Mesendoderm (in vitro differentiated cells): ENCODE results near the gene TAF1D.

Source experiments
- DNase-seq: peaks from one replicate; pipeline ENCODE4 v3.0.0; 2013
- H2AK5ac ChIP-seq: 2 replicates; pipeline ENCODE4 v1.6.1; 2013; ENCODE audit warnings: low read length, inconsistent platforms
- H2BK120ac ChIP-seq: 2 replicates; pipeline ENCODE4 v1.6.1; 2013; ENCODE audit warnings: low read depth, mild to moderate bottlenecking, low read length, moderate library complexity, mixed read lengths
- H2BK15ac ChIP-seq: replicated peaks from 2 replicates; pipeline ENCODE4 v1.6.1; 2013; ENCODE audit warnings: low read depth, mild to moderate bottlenecking, moderate library complexity
- H2BK5ac ChIP-seq: 2 replicates; pipeline ENCODE4 v1.6.1; 2013; ENCODE audit warnings: low read length, inconsistent platforms
- H3K18ac ChIP-seq: 2 replicates; pipeline ENCODE4 v1.6.1; 2013; ENCODE audit warnings: mild to moderate bottlenecking, low read length, mixed read lengths
- H3K23ac ChIP-seq: one replicate; pipeline ENCODE4 v1.6.1; 2013; ENCODE audit warnings: low read length
- H3K27ac ChIP-seq: 2 replicates; pipeline ENCODE4 v1.5.1; 2013; ENCODE audit warnings: low read depth, mild to moderate bottlenecking, inconsistent platforms, low read length, moderate library complexity
- H3K27me3 ChIP-seq: 2 replicates; pipeline ENCODE4 v1.6.1; 2013; ENCODE audit warnings: low read length, control low read depth, mild to moderate bottlenecking, inconsistent platforms; ENCODE audit not compliant: insufficient read depth, poor library complexity
- H3K36me3 ChIP-seq: 2 replicates; pipeline ENCODE4 v1.6.1; 2013; ENCODE audit warnings: low read length, inconsistent platforms; ENCODE audit not compliant: control insufficient read depth, insufficient read depth
- H3K4ac ChIP-seq: one replicate; pipeline ENCODE4 v1.6.1; 2013; ENCODE audit warnings: low read depth, mild to moderate bottlenecking, low read length, moderate library complexity
- H3K4me1 ChIP-seq: 2 replicates; pipeline ENCODE4 v1.6.1; 2013; ENCODE audit warnings: low read depth, low read length, inconsistent platforms; ENCODE audit not compliant: control insufficient read depth
- H3K4me2 ChIP-seq: 2 replicates; pipeline ENCODE4 v1.6.1; 2013; ENCODE audit warnings: low read length
- H3K4me3 ChIP-seq: 2 replicates; pipeline ENCODE4 v1.5.1; 2013; ENCODE audit warnings: mild to moderate bottlenecking, low read length
- H3K56ac ChIP-seq: one replicate; pipeline ENCODE4 v1.6.1; 2013; ENCODE audit warnings: low read length
- H3K79me1 ChIP-seq: 2 replicates; pipeline ENCODE4 v1.6.1; 2013; ENCODE audit warnings: low read length, inconsistent platforms
- H3K79me2 ChIP-seq: 2 replicates; pipeline ENCODE4 v1.6.1; 2013; ENCODE audit warnings: mild to moderate bottlenecking, low read length; ENCODE audit not compliant: control insufficient read depth, insufficient read depth
- H3K9ac ChIP-seq: 2 replicates; pipeline ENCODE4 v1.6.1; 2013; ENCODE audit warnings: low read length, inconsistent platforms
- H4K5ac ChIP-seq: one replicate; pipeline ENCODE4 v1.6.1; 2013; ENCODE audit warnings: low read length
- H4K8ac ChIP-seq: one replicate; pipeline ENCODE4 v1.6.1; 2013; ENCODE audit warnings: low read depth, mild to moderate bottlenecking, control low read depth, low read length, moderate library complexity
- WGBS: extraction: QIAGEN DNeasy Blood & Tissue Kit; methylation state at CpG from one replicate; pipeline ENCODE4 v1.1.7; 2013; ENCODE audit warnings: low lambda C conversion rate, missing lambda C conversion rate; ENCODE audit not compliant: insufficient coverage; ENCODE audit errors: extremely low coverage; 5-methylcytosine and 5-hydroxymethylcytosine counted together

The TAF1D gene

GRCh38 chr11:93757924-93758865 is 16.9 kb upstream of the TAF1D start:
- Histone ChIP-seq H2BK120ac (no peak overlapping the region), H3K4me2 (no peak overlapping the region), H4K5ac (no peak overlapping the region), H3K18ac (no peak overlapping the region), H3K9ac (no peak overlapping the region), H2BK15ac (no peak overlapping the region), H3K27ac (no peak overlapping the region), H3K36me3 (no peaks in the 10 kb centered on the region), H3K27me3 (no peaks in the 10 kb centered on the region), H3K56ac (no peak overlapping the region), H3K79me1 (no peaks in the 10 kb centered on the region), H3K23ac (no peak overlapping the region), H3K4me1 (no peaks in the 10 kb centered on the region), H3K79me2 (no peaks in the 10 kb centered on the region), H3K4me3 (no peak overlapping the region), H4K8ac (no peak overlapping the region), H2AK5ac (no peak overlapping the region), H3K4ac (no peak overlapping the region), H2BK5ac (no peak overlapping the region)
- no peak for DNase-seq
- no CpG with 5 or more reads among the region's 38 CpGs for WGBS

DNA sequence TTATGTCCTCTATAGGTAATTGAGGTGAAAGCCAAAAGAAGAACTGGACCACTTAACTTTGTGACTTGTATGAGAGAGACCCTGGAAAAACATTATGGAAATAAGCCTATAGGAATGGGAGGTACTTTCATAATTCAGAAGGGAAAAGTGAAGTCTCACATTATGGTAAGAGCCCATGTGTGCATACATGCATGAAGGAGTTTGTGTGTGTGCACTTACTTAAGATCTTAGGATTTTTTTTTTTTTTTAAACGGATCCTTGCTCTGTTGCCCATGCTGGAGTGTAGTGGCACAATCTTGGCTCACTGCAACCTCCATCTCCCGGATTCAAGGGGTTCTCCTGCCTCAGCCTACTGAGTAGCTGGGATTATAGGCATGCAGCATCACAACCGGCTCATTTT is 16.0 kb upstream of the TAF1D start:
- H3K79me2 ChIP-seq = no peaks in the 10 kb centered on the region
- no peak overlapping the region for H2BK5ac ChIP-seq
- H3K4me2 ChIP-seq = no peak overlapping the region
- no peak for DNase-seq
- no peak overlapping the region for H3K9ac ChIP-seq
- no peak overlapping the region for H3K18ac ChIP-seq
- H3K79me1 ChIP-seq = no peaks in the 10 kb centered on the region
- no peaks in the 10 kb centered on the region for H3K36me3 ChIP-seq
- no peak overlapping the region for H3K4ac ChIP-seq
- H3K27me3 ChIP-seq = no peaks in the 10 kb centered on the region
- no peak overlapping the region for H2BK15ac ChIP-seq
- no peak overlapping the region for H2BK120ac ChIP-seq
- H3K4me1 ChIP-seq = no peaks in the 10 kb centered on the region
- H3K27ac ChIP-seq = no peak overlapping the region
- H3K23ac ChIP-seq = no peak overlapping the region
- WGBS = no CpG with 5 or more reads among the region's 3 CpGs
- no peak overlapping the region for H2AK5ac ChIP-seq
- H4K5ac ChIP-seq = no peak overlapping the region
- no peak overlapping the region for H3K56ac ChIP-seq
- no peak overlapping the region for H3K4me3 ChIP-seq
- no peak overlapping the region for H4K8ac ChIP-seq

- no peaks in the 10 kb centered on the region for H3K27me3 ChIP-seq
- H3K9ac ChIP-seq = no peak overlapping the region
- no peak overlapping the region for H2BK15ac ChIP-seq
- no peak overlapping the region for H2BK120ac ChIP-seq
- no peak overlapping the region for H3K4me3 ChIP-seq
- H3K18ac ChIP-seq = no peak overlapping the region
- H4K8ac ChIP-seq = no peak overlapping the region
- DNase-seq = no peak
- no CpG with 5 or more reads among the region's 3 CpGs for WGBS
- H3K4me2 ChIP-seq = no peak overlapping the region
- no peaks in the 10 kb centered on the region for H3K79me2 ChIP-seq
- H3K4ac ChIP-seq = no peak overlapping the region
- H2BK5ac ChIP-seq = no peak overlapping the region
- H3K27ac ChIP-seq = no peak overlapping the region
- no peak overlapping the region for H2AK5ac ChIP-seq
- H3K23ac ChIP-seq = no peak overlapping the region
- H3K36me3 ChIP-seq = no peaks in the 10 kb centered on the region
- H3K79me1 ChIP-seq = no peaks in the 10 kb centered on the region
- no peak overlapping the region for H3K56ac ChIP-seq
- H4K5ac ChIP-seq = no peak overlapping the region
- no peaks in the 10 kb centered on the region for H3K4me1 ChIP-seq
Measured at GRCh38 chr11:93756748-93757147, 15.5 kb upstream of the TAF1D start.

DNA sequence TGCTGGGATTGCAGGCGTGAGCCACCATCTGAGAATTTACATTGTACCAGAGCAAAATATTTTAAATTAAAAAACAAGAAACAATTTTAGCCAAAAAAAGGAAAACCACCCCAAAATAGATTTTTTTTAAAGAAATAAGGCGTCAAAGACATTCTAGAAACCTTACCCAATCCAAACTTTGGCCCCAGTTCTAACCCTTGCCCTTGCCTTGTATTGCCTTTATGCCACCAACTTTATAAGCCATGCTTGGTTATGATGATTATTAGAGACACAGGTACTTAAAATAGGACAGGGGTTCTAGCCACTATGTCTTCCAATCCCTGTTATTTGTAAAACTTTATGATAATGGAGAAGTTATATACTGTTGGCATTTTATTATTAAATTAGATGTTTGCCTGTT is 11.9 kb upstream of the TAF1D start:
- no peak overlapping the region for H4K5ac ChIP-seq
- no peak for DNase-seq
- no peaks in the 10 kb centered on the region for H3K4me1 ChIP-seq
- H2BK5ac ChIP-seq = no peak overlapping the region
- H3K4me2 ChIP-seq = no peak overlapping the region
- no peak overlapping the region for H3K23ac ChIP-seq
- no peak overlapping the region for H2AK5ac ChIP-seq
- no peak overlapping the region for H3K4ac ChIP-seq
- no peaks in the 10 kb centered on the region for H3K36me3 ChIP-seq
- no peak overlapping the region for H3K9ac ChIP-seq
- H4K8ac ChIP-seq = no peak overlapping the region
- H2BK120ac ChIP-seq = no peak overlapping the region
- no peaks in the 10 kb centered on the region for H3K79me2 ChIP-seq
- no peak overlapping the region for H3K56ac ChIP-seq
- no peaks in the 10 kb centered on the region for H3K79me1 ChIP-seq
- no peak overlapping the region for H3K18ac ChIP-seq
- H3K27me3 ChIP-seq = no peaks in the 10 kb centered on the region
- no CpG with 5 or more reads among the region's 2 CpGs for WGBS
- H3K27ac ChIP-seq = no peak overlapping the region
- no peak overlapping the region for H2BK15ac ChIP-seq
- H3K4me3 ChIP-seq = no peak overlapping the region

DNA sequence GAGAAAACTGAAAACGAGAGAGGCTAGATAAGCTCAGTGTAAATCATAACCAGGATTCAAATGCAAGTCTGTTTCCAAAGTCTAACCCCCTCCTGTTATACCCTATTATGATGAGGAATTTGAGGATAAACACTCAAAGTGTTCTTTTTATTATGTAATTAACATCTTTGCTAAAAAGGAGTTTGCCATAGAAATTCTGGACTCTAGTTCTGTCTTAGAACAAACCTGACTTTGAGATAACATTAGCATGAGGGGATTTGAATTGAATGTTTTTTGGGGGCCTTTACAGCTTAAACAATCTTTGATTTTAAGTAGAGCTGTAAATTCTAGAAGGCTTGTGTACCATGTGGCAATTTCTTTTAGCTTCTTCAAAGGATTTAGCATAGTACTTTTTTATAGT is 9.7 kb upstream of the TAF1D start:
- no peak overlapping the region for H2BK15ac ChIP-seq
- H3K56ac ChIP-seq = no peak overlapping the region
- H3K23ac ChIP-seq = no peak overlapping the region
- no CpG with 5 or more reads among the region's 1 CpG for WGBS
- H3K36me3 ChIP-seq = no peaks in the 10 kb centered on the region
- H3K4ac ChIP-seq = no peak overlapping the region
- no peak overlapping the region for H3K18ac ChIP-seq
- H2BK5ac ChIP-seq = no peak overlapping the region
- H3K4me1 ChIP-seq = no peaks in the 10 kb centered on the region
- no peak overlapping the region for H3K9ac ChIP-seq
- no peak overlapping the region for H2BK120ac ChIP-seq
- H3K27ac ChIP-seq = no peak overlapping the region
- H3K79me1 ChIP-seq = no peaks in the 10 kb centered on the region
- H3K4me2 ChIP-seq = no peak overlapping the region
- no peak overlapping the region for H3K4me3 ChIP-seq
- H3K27me3 ChIP-seq = no peaks in the 10 kb centered on the region
- no peaks in the 10 kb centered on the region for H3K79me2 ChIP-seq
- DNase-seq = no peak
- no peak overlapping the region for H4K5ac ChIP-seq
- no peak overlapping the region for H4K8ac ChIP-seq
- no peak overlapping the region for H2AK5ac ChIP-seq

GRCh38 chr11:93747122-93747521 is 5.8 kb upstream of the TAF1D start:
- DNase-seq = no peak
- Histone ChIP-seq H3K79me2 (peaks cover 2% of the 10 kb centered on the region), H3K4me2 (no peak overlapping the region), H3K79me1 (peaks cover 4% of the 10 kb centered on the region), H4K5ac (no peak overlapping the region), H3K9ac (no peak overlapping the region), H2BK15ac (no peak overlapping the region), H3K4me3 (no peak overlapping the region), H3K4ac (no peak overlapping the region), H3K27ac (no peak overlapping the region), H3K18ac (no peak overlapping the region), H3K23ac (no peak overlapping the region), H3K4me1 (no peaks in the 10 kb centered on the region), H2AK5ac (no peak overlapping the region), H2BK120ac (no peak overlapping the region), H3K27me3 (no peaks in the 10 kb centered on the region), H4K8ac (no peak overlapping the region), H2BK5ac (no peak overlapping the region), H3K56ac (no peak overlapping the region), H3K36me3 (no peaks in the 10 kb centered on the region)
- WGBS = no CpG with 5 or more reads among the region's 1 CpG
